ENCODE results near the gene DPM2.

GRCh38 chr9:127955294-127956015 is 17.8 kb upstream of the DPM2 start:
- TF ChIP-seq CTCF (IDR thresholded peaks at IDR 0.05) (peak in 2 of 3 experiments; percentile 20 to 43), POLR2A (IDR thresholded peaks at IDR 0.05) (no peak)
